Nephron progenitor cell (in vitro differentiated cells): Measurements from ENCODE around the gene SRSF10.
"Not testable (repeated sequence)": the region's sequence is repeated elsewhere in the genome, so short reads cannot be mapped to it uniquely, and the experiment has no call there.

ENCODE experiments used
- DNase-seq: peaks from one replicate; pipeline ENCODE4 v3.0.0; 2021
- H3K27ac Mint-ChIP-seq: 2 replicates; pipeline ENCODE4 v1.8.0; 2021; ENCODE audit warnings: mild to moderate bottlenecking, moderate library complexity, mixed read lengths
- H3K27me3 Mint-ChIP-seq: 2 replicates; pipeline ENCODE4 v1.8.0; 2021; ENCODE audit warnings: mild to moderate bottlenecking, low read depth, mixed read lengths; ENCODE audit not compliant: poor library complexity
- H3K36me3 Mint-ChIP-seq: 2 replicates; pipeline ENCODE4 v1.8.0; 2021; ENCODE audit warnings: low read depth, mixed read lengths
- H3K4me1 Mint-ChIP-seq: 2 replicates; pipeline ENCODE4 v1.8.0; 2021; ENCODE audit warnings: mixed read lengths
- H3K4me3 Mint-ChIP-seq: 2 replicates; pipeline ENCODE4 v1.8.0; 2021; ENCODE audit warnings: mild to moderate bottlenecking, moderate library complexity, mixed read lengths
- H3K9me3 Mint-ChIP-seq: 2 replicates; pipeline ENCODE4 v1.8.0; 2021; ENCODE audit warnings: mild to moderate bottlenecking, moderate library complexity, mixed read lengths
- TF ChIP-seq, protein P1 (sequence below): fragments of 200-600 bp; sonication (generic); IDR thresholded peaks from 2 replicates; pipeline ENCODE4 v1.5.0; 2021; ENCODE audit warnings: antibody characterized with exemption

SRSF10 gene

GRCh38 chr1:23959461-23960290, 20.5 kb downstream of the SRSF10 start, which contains the start of gene PNRC2:
Gene PNRC2, plus strand, starts transcription at chr1:23959828. Its CDS starts 1,630 bp downstream, at chr1:23961458.
- H3K27ac Mint-ChIP-seq: peak within 1 kb of the TSS; percentile 100
- H3K27me3 Mint-ChIP-seq: no peaks in the 10 kb centered on the region
- DNase-seq: peak; percentile 96
- H3K4me3 Mint-ChIP-seq: peak within 1 kb of the TSS; percentile 100
- H3K36me3 Mint-ChIP-seq: peaks cover 25% of the 10 kb centered on the region
- peaks cover 62% of the 10 kb centered on the region for H3K4me1 Mint-ChIP-seq
- TF ChIP-seq, protein P1, sequence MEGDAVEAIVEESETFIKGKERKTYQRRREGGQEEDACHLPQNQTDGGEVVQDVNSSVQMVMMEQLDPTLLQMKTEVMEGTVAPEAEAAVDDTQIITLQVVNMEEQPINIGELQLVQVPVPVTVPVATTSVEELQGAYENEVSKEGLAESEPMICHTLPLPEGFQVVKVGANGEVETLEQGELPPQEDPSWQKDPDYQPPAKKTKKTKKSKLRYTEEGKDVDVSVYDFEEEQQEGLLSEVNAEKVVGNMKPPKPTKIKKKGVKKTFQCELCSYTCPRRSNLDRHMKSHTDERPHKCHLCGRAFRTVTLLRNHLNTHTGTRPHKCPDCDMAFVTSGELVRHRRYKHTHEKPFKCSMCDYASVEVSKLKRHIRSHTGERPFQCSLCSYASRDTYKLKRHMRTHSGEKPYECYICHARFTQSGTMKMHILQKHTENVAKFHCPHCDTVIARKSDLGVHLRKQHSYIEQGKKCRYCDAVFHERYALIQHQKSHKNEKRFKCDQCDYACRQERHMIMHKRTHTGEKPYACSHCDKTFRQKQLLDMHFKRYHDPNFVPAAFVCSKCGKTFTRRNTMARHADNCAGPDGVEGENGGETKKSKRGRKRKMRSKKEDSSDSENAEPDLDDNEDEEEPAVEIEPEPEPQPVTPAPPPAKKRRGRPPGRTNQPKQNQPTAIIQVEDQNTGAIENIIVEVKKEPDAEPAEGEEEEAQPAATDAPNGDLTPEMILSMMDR: no peak
- no peaks in the 10 kb centered on the region for H3K9me3 Mint-ChIP-seq

- Mint-ChIP-seq H3K4me3 (peak overlapping the region; percentile 100), H3K9me3 (no peaks in the 10 kb centered on the region), H3K27ac (peak overlapping the region; percentile 100), H3K4me1 (peaks cover 66% of the 10 kb centered on the region), H3K27me3 (no peaks in the 10 kb centered on the region), H3K36me3 (peaks cover 25% of the 10 kb centered on the region)
- DNase-seq: peak; percentile 77
- TF ChIP-seq, protein P1: no peak
These were observed 21.2 kb downstream of the SRSF10 start for GRCh38 chr1:23958810-23959460.

- not testable (repeated sequence) for H3K27me3 Mint-ChIP-seq, DNase-seq, H3K9me3 Mint-ChIP-seq
- peak overlapping the region; percentile 100 for H3K27ac Mint-ChIP-seq
- peaks cover 66% of the 10 kb centered on the region for H3K4me1 Mint-ChIP-seq
- H3K4me3 Mint-ChIP-seq: peak overlapping the region; percentile 100
- peaks cover 25% of the 10 kb centered on the region for H3K36me3 Mint-ChIP-seq
These were observed 21.9 kb downstream of the SRSF10 start for GRCh38 chr1:23958040-23958809.

- no peaks in the 10 kb centered on the region for H3K9me3 Mint-ChIP-seq
- peak overlapping the region; percentile 70 for H3K4me3 Mint-ChIP-seq
- no peak for DNase-seq
- H3K27me3 Mint-ChIP-seq: no peaks in the 10 kb centered on the region
- H3K27ac Mint-ChIP-seq: peak overlapping the region; percentile 83
- peaks cover 63% of the 10 kb centered on the region for H3K4me1 Mint-ChIP-seq
- TF ChIP-seq, protein P1: no peak
- H3K36me3 Mint-ChIP-seq: peaks cover 25% of the 10 kb centered on the region
These were observed 23.0 kb downstream of the SRSF10 start for GRCh38 chr1:23957096-23957495.

DNA sequence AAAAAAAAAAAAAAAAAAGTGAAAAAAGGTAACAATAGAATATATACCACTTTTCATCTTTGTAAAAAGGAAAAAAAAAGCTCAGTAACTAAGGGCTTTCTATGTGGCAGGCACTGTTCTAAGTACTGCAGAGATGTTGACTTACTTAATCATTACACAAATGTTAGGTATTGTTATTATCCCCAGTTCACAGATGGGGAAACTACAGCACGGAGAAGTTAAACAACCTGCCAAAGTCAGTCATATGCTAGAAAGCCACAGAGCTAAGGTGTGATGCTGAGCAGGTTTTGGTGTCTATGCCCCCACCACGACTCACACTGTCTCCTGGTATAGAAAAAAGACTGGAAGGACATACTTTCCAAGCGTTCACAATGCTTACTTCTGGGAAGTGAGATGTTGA, 27.1 kb downstream of the SRSF10 start:
- Mint-ChIP-seq H3K36me3 (no peaks in the 10 kb centered on the region), H3K27me3 (peaks cover 5% of the 10 kb centered on the region), H3K4me3 (no peak overlapping the region), H3K27ac (no peak overlapping the region), H3K9me3 (peaks cover 6% of the 10 kb centered on the region), H3K4me1 (peaks cover 40% of the 10 kb centered on the region)
- TF ChIP-seq, protein P1: no peak
- DNase-seq: no peak

- Mint-ChIP-seq H3K27me3 (peaks cover 15% of the 10 kb centered on the region), H3K4me3 (no peak overlapping the region), H3K36me3 (no peaks in the 10 kb centered on the region), H3K27ac (no peak overlapping the region), H3K4me1 (peaks cover 10% of the 10 kb centered on the region), H3K9me3 (peaks cover 30% of the 10 kb centered on the region)
- no peak for DNase-seq
- TF ChIP-seq, protein P1: no peak
These were observed 32.8 kb downstream of the SRSF10 start for GRCh38 chr1:23947366-23947765.
